NT2/D1 (cell line): ENCODE measurements around the gene ATP1A4.

Experiments
- DNase-seq: peaks from one replicate; pipeline ENCODE4 v3.0.0-alpha.2; 2011; ENCODE audit warnings: low read depth, low spot score
- H3K27me3 ChIP-seq: 2 replicates; pipeline ENCODE4 v1.6.0; 2011; ENCODE audit warnings: mild to moderate bottlenecking; ENCODE audit not compliant: insufficient read length, insufficient read depth
- H3K36me3 ChIP-seq: 2 replicates; pipeline ENCODE4 v1.6.1; 2011; ENCODE audit warnings: mild to moderate bottlenecking, low read length, mixed read lengths; ENCODE audit not compliant: insufficient read depth, insufficient read length
- H3K4me1 ChIP-seq: 2 replicates; pipeline ENCODE4 v1.5.1; 2011; ENCODE audit not compliant: insufficient read depth, insufficient read length
- H3K4me3 ChIP-seq: 2 replicates; pipeline ENCODE4 v1.5.1; 2011; ENCODE audit warnings: low read depth; ENCODE audit not compliant: insufficient read length
- H3K9ac ChIP-seq: 2 replicates; pipeline ENCODE4 v1.6.0; 2011; ENCODE audit warnings: low read depth; ENCODE audit not compliant: insufficient read length
- H3K9me3 ChIP-seq: 2 replicates; pipeline ENCODE4 v1.5.1; 2011; ENCODE audit warnings: mild to moderate bottlenecking, low read length; ENCODE audit not compliant: insufficient read depth
- SUZ12 ChIP-seq: IDR thresholded peaks from 2 replicates; pipeline ENCODE4 v1.6.1; 2011; ENCODE audit not compliant: insufficient read length, insufficient read depth; ENCODE audit errors: extremely low read depth
- YY1 ChIP-seq: IDR thresholded peaks from 2 replicates; pipeline ENCODE4 v1.6.1; 2011; ENCODE audit not compliant: insufficient read length, insufficient read depth
- ZNF274 ChIP-seq: IDR thresholded peaks from 2 replicates; pipeline ENCODE4 v1.6.1; 2011; ENCODE audit warnings: mild to moderate bottlenecking, low read depth, low read length

The ATP1A4 gene

DNA sequence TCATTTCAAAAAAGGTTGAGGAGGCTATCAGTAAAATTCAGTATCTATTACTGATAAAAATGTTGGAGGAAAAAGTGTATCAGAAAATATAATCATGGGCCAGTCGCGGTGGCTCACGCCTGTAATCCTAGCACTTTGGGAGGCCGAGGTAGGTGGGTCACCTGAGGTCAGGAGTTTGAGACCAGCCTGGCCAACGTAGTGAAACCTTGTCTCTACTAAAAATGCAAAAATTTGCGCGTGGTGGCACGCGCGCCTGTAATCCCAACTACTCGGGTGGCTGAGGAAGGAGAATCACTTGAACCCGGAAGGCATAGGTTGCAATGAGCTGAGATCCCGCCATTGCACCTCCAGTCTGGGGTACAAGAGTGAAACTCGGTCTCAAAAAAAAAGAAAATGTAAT is 5.3 kb upstream of the ATP1A4 start:
- TF ChIP-seq ZNF274: no peak
- TF ChIP-seq YY1: no peak
- TF ChIP-seq SUZ12: no peak
- Histone ChIP-seq H3K27me3 (no peaks in the 10 kb centered on the region), H3K36me3 (peaks cover 17% of the 10 kb centered on the region)

DNA sequence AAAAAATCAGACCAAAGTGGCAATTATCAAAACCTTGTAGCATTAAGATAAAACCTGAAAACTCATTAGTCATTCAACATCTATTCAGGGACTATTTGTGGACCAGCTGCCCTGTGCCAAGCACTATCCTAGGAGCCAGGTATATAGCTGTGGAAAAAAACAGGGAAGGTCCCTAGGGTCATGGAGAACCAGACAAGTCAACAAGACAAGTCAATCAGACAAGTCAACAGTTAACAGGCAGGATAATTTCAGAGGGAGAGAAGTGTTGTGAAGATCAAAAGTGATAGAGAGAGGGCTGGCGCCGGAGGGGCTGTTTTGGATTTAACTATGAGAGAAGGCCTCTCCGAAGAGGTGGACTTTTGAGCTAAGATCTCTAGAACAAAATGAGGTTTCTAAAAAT is 3.3 kb upstream of the ATP1A4 start:
- DNase-seq: no peak
- H3K9ac ChIP-seq: no peak overlapping the region
- H3K4me1 ChIP-seq: no peaks in the 10 kb centered on the region
- H3K27me3 ChIP-seq: no peaks in the 10 kb centered on the region
- H3K36me3 ChIP-seq: no peaks in the 10 kb centered on the region
- H3K4me3 ChIP-seq: no peak overlapping the region
- TF ChIP-seq YY1 (no peak), ZNF274 (no peak), SUZ12 (no peak)
- no peaks in the 10 kb centered on the region for H3K9me3 ChIP-seq

More for the DNA sequence above, 5.3 kb upstream of the ATP1A4 start:
- no peak for DNase-seq
- no peak overlapping the region for H3K9ac ChIP-seq
- H3K4me3 ChIP-seq: no peak overlapping the region
- H3K9me3 ChIP-seq: no peaks in the 10 kb centered on the region
- H3K4me1 ChIP-seq: no peaks in the 10 kb centered on the region

DNA sequence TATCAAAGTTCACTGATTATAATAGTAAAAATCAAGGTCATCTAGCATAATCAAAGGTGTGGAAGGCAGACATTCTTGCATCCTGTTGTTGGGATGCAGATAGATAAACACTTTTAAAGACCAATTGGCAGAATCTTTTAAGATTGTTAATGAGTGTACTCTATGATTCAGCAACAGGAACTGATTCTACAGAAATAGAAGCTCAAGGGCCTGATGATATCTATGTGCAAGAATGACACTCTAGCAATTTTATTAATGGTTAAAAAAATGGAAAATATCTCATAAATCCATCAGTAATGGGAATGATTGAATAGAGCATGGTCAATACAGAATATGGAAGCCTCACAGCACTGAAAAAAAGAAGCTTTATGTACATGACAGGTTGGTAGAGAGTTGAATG is 2.2 kb upstream of the ATP1A4 start:
- DNase-seq: no peak
- no peaks in the 10 kb centered on the region for H3K9me3 ChIP-seq
- H3K27me3 ChIP-seq: no peaks in the 10 kb centered on the region
- H3K4me1 ChIP-seq: no peaks in the 10 kb centered on the region
- H3K9ac ChIP-seq: no peak overlapping the region
- no peaks in the 10 kb centered on the region for H3K36me3 ChIP-seq
- no peak overlapping the region for H3K4me3 ChIP-seq
- TF ChIP-seq SUZ12 (no peak), ZNF274 (no peak), YY1 (no peak)

DNA sequence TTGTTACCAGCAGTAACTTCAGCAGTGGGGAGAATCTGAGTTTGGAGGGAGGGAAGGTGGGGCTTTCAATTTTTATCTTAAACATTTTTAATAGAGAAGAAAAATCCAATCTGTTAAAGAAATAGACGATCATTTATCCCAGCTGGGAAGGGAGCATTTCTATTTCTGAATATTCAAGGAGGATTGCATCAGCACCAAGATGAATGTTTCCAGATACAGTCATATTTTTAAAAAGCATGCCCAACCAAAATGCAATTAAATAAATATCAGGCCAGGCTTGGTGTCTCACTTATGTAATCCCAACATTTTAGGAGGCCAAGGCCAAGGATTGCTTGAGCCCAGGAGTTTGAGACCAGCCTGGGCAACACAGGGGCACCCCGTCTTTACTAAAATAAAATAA is 1.7 kb upstream of the ATP1A4 start:
- no peak for DNase-seq
- Histone ChIP-seq H3K9me3 (no peaks in the 10 kb centered on the region), H3K27me3 (no peaks in the 10 kb centered on the region), H3K4me1 (no peaks in the 10 kb centered on the region), H3K9ac (no peak overlapping the region), H3K4me3 (no peak overlapping the region), H3K36me3 (no peaks in the 10 kb centered on the region)
- TF ChIP-seq YY1: no peak
- no peak for TF ChIP-seq SUZ12
- no peak for TF ChIP-seq ZNF274

DNA sequence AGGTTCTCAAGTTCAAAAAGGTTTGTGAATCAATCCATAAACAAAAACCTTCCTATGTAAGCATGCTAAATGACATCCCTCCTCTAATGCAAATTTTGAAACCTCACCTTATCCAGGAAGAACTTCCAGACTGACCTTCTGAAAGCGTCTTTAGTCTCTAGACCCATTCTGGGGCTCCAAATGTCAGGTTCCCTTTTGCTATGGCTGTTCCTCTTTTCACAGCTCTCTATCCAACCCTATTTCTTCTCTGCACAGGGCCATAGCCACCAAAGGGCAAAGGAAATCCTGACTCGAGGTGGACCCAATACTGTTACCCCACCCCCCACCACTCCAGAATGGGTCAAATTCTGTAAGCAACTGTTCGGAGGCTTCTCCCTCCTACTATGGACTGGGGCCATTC is 3.4 kb downstream of the ATP1A4 start:
- H3K9ac ChIP-seq: no peak overlapping the region
- no peaks in the 10 kb centered on the region for H3K36me3 ChIP-seq
- no peaks in the 10 kb centered on the region for H3K4me1 ChIP-seq
- DNase-seq: no peak
- no peaks in the 10 kb centered on the region for H3K27me3 ChIP-seq
- TF ChIP-seq YY1: no peak
- TF ChIP-seq ZNF274: no peak
- no peak for TF ChIP-seq SUZ12
- no peaks in the 10 kb centered on the region for H3K9me3 ChIP-seq
- no peak overlapping the region for H3K4me3 ChIP-seq

DNA sequence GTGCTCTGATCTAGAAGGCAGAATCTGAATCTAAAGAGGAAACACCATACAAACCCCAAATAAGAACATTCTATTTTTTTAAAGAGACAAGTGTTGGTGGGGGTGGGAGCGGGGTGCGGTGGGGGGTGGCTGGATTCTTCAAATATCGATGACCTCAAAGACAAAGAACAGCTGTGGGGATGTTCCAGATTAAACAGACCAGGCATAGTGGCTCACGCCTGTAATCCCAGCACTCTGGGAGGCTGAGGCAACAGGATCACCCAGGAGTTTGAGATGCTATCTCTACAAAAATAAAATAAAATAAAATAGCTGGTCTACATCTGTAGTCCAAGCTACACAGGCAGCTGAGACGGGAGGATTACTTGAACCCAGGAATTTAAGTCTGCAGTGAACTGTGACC is 5.0 kb downstream of the ATP1A4 start:
- DNase-seq: no peak
- no peaks in the 10 kb centered on the region for H3K36me3 ChIP-seq
- H3K4me1 ChIP-seq: no peaks in the 10 kb centered on the region
- no peak overlapping the region for H3K9ac ChIP-seq
- TF ChIP-seq ZNF274: no peak
- TF ChIP-seq YY1: no peak
- no peak for TF ChIP-seq SUZ12
- no peaks in the 10 kb centered on the region for H3K27me3 ChIP-seq
- no peak overlapping the region for H3K4me3 ChIP-seq
- H3K9me3 ChIP-seq: no peaks in the 10 kb centered on the region

DNA sequence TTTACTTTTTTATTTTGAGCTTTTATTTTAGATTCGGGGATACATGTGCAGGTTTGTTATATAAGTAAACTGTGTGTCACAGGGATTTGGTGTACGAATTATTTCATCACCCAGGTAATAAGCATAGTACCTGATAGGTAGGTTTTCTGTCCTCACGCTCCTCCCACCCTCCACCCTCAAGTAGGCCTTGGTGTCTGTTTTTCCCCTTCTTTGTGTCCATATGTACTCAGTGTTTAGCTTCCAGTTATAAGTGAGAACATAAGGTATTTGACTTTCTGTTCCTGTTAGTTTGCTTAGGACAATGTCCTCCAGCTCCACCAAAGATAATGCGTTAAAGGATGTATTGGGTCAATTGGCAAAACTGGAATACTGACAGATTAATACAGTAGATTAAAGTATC is 5.8 kb downstream of the ATP1A4 start:
- TF ChIP-seq YY1: no peak
- TF ChIP-seq SUZ12: no peak
- TF ChIP-seq ZNF274: no peak
- Histone ChIP-seq H3K36me3 (no peaks in the 10 kb centered on the region), H3K4me3 (no peak overlapping the region), H3K27me3 (no peaks in the 10 kb centered on the region), H3K9me3 (no peaks in the 10 kb centered on the region), H3K9ac (no peak overlapping the region), H3K4me1 (no peaks in the 10 kb centered on the region)
- no peak for DNase-seq

DNA sequence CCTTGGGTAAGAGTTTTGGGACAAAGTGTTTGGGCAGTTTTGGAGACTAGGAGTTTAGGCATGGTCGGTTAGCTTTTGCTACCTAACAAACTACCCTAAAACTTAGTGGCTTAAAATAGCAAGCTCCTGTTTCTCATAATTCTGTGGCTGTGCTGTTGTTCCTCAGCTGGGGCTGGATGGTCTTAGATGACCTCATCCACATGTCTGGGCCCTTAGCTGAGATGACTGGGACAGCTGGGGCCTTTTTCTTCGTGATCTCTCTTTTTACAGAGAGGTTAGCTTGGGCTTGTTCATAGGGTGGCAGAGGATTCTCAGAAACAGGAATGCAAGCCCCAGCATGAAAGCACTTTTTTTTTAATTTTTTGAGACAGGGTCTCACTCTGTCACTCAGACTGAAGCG is 6.6 kb downstream of the ATP1A4 start:
- no peak for DNase-seq
- TF ChIP-seq ZNF274: no peak
- no peak for TF ChIP-seq YY1
- TF ChIP-seq SUZ12: no peak
- no peak overlapping the region for H3K4me3 ChIP-seq

More for the DNA sequence above, 6.6 kb downstream of the ATP1A4 start:
- H3K4me1 ChIP-seq: peaks cover 3% of the 10 kb centered on the region
- no peaks in the 10 kb centered on the region for H3K36me3 ChIP-seq
- no peaks in the 10 kb centered on the region for H3K27me3 ChIP-seq
- H3K9ac ChIP-seq: no peak overlapping the region
- no peaks in the 10 kb centered on the region for H3K9me3 ChIP-seq
